Measurements from ENCODE around the gene APOL4. TPM values are rescaled to one million over a fixed set of nuclear protein-coding genes. Genes with fewer than 3 reads are reported as not detected.
"Not testable (repeated sequence)": the region's sequence is repeated elsewhere in the genome, so short reads cannot be mapped to it uniquely, and the experiment has no call there.

Gene APOL4
- total RNA-seq, 2 donors from 2014 or later, result 0.22 TPM; not detected in 1

DNA sequence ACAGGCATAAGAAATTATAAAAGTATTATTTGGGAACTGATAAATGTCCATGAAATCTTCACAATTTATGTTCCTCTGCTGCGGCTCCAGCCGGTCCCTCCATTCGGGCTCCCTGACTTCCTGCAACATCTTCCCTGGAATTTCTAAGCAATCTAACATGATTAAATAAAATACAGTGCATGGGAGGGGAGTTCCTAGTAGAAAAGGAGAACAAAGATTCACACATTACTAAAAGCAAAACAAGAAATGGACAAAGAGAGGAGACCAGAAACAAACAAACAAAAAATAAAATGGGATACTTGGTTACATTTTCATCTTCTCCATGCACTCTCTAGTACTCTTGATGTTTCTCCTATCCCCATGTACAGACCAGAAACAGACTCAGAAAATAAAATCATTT lies 8.6 kb upstream of the APOL4 start:
- H3K36me3 Mint-ChIP-seq (ENCODE audit: low read depth), result no peaks in the 10 kb centered on the region
- H3K27ac Mint-ChIP-seq, result no peak overlapping the region
- H3K4me1 Mint-ChIP-seq, result peaks cover 11% of the 10 kb centered on the region
- DNase-seq, result no peak
- no peaks in the 10 kb centered on the region for H3K9me3 ChIP-seq (ENCODE audit: control insufficient read depth, low read length, poor library complexity, severe bottlenecking)
- ATAC-seq, result no peak
- H3K27me3 Mint-ChIP-seq, result peaks cover 53% of the 10 kb centered on the region
- no peak overlapping the region for H3K4me3 Mint-ChIP-seq

DNA sequence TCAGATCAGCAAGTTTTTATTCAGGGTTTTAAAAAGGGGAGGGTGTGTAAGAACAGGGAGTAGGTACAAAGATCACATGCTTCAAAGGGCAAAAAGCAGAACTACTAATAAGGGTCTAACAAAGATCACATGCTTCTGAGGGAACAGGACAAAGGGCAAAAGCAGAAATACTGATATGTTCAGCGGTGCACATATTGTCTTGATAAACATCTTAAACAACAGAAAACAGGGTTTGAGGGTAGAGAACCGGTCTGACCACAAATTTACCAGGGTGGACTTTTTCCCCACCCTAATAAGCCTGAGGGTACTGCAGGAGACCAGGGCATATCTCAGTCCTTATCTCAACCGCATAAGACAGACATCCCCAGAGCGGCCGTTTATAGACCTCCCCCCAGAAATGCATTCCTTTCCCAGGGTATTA lies 7.9 kb upstream of the APOL4 start:
- H3K9me3 ChIP-seq (ENCODE audit: control insufficient read depth, low read length, poor library complexity, severe bottlenecking); H3K36me3 Mint-ChIP-seq (ENCODE audit: low read depth); H3K4me3 Mint-ChIP-seq; DNase-seq; ATAC-seq; H3K27ac Mint-ChIP-seq: not testable (repeated sequence)
- Mint-ChIP-seq H3K4me1 (peaks cover 14% of the 10 kb centered on the region), H3K27me3 (peaks cover 58% of the 10 kb centered on the region)

DNA sequence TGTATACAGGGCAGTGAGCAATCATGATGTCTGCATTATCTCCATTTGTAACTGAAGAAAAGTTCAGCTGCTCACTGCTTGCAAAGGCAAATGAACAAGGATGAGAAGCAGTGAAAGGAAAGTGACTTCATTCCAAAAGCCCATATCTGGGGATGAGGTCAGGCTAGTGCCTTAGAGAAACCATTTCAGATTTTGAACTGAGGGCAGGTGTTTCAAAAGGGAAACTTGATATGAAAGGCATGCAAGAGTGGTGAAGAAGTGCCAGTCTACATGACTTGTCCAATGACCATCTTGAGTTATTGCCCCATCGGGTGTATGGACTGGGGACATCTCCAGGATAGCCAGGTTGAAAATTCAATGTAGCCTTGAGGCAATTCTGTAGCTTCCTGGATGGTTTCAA lies 7.3 kb upstream of the APOL4 start:
- Mint-ChIP-seq H3K27me3 (peaks cover 57% of the 10 kb centered on the region), H3K4me1 (peaks cover 13% of the 10 kb centered on the region), H3K4me3 (no peak overlapping the region), H3K27ac (no peak overlapping the region), H3K36me3 (ENCODE audit: low read depth) (no peaks in the 10 kb centered on the region)
- no peak for ATAC-seq
- DNase-seq, result no peak
- no peaks in the 10 kb centered on the region for H3K9me3 ChIP-seq (ENCODE audit: control insufficient read depth, low read length, poor library complexity, severe bottlenecking)

DNA sequence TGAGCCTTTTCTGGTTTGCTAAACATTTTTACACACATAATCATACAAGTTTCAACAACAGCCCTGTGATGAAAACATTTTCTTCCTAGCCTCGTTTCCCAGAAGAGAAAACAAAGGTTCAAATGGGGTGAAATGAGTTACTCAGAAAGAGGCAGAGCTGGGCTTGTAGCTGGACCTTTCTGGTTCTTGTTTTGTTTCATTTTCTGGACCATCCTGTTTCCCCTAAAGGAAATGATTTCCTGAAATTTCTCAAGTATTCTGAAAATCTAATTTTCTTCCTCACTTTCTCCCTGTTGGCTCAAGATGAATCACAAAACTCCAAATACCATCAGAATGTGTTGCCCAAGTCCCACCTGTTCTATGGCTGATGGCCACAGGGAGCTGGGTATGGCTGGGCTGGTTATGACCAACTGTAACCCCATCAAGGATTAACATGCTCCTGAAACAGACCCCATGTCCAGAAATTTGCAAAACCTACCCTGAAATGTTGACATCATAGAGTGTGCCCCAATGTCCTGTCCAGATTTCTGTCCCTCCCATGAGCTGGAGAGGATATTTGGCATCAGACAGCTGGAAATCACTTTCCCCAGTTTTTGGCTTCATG lies 6.7 kb upstream of the APOL4 start:
- H3K27ac Mint-ChIP-seq, result no peak overlapping the region
- DNase-seq (no peak), ATAC-seq (no peak)
- no peaks in the 10 kb centered on the region for H3K36me3 Mint-ChIP-seq (ENCODE audit: low read depth)
- H3K9me3 ChIP-seq (ENCODE audit: control insufficient read depth, low read length, poor library complexity, severe bottlenecking), result no peaks in the 10 kb centered on the region
- no peak overlapping the region for H3K4me3 Mint-ChIP-seq
- peaks cover 12% of the 10 kb centered on the region for H3K4me1 Mint-ChIP-seq
- H3K27me3 Mint-ChIP-seq, result peaks cover 52% of the 10 kb centered on the region

DNA sequence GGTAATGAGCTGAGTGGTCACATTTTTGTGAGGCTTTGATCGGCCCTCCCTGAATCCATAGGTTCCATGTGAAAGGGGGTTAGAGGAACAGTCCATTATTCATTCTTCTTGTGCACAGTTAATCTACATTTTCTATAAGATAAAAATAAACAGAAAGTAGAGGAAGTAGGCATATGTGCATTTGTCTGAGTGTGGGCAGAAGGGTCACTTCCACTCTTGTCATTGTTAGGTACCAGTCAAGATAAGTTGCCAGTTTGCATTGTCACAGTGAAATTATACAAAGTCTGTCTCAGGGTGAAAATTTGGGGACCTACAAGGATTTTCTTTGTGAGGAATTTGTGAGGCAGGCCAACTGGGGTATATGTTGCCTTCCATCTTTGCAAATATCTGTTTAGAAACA lies 4.6 kb upstream of the APOL4 start:
- Mint-ChIP-seq H3K36me3 (ENCODE audit: low read depth) (no peaks in the 10 kb centered on the region), H3K4me3 (no peak overlapping the region), H3K27me3 (peaks cover 40% of the 10 kb centered on the region), H3K27ac (peak overlapping the region; percentile 41), H3K4me1 (peaks cover 9% of the 10 kb centered on the region)
- no peaks in the 10 kb centered on the region for H3K9me3 ChIP-seq (ENCODE audit: control insufficient read depth, low read length, poor library complexity, severe bottlenecking)
- ATAC-seq (no peak), DNase-seq (no peak)

DNA sequence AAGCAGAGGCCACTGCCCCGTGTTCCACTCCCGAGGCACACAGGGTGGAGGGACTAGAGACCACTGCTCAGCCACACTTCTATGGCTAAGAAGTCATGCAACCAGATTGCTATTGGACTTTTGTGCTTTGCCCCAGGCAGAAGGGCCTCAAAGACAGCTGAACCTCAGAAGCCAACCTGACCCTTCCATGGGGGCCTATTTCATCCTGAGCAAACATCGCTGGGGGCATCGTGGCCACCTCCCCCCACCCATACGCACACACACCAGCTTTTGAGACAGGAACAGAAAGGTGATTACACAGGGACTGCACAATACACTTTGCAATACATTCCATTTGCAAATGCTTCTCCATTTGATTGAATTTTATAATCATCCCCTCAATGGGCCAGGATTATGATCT lies 4.0 kb upstream of the APOL4 start:
- not testable (repeated sequence) for H3K36me3 Mint-ChIP-seq (ENCODE audit: low read depth); ATAC-seq; H3K4me3 Mint-ChIP-seq; H3K4me1 Mint-ChIP-seq; H3K9me3 ChIP-seq (ENCODE audit: control insufficient read depth, low read length, poor library complexity, severe bottlenecking); DNase-seq
- peak overlapping the region; percentile 41 for H3K27ac Mint-ChIP-seq
- H3K27me3 Mint-ChIP-seq, result peaks cover 39% of the 10 kb centered on the region

DNA sequence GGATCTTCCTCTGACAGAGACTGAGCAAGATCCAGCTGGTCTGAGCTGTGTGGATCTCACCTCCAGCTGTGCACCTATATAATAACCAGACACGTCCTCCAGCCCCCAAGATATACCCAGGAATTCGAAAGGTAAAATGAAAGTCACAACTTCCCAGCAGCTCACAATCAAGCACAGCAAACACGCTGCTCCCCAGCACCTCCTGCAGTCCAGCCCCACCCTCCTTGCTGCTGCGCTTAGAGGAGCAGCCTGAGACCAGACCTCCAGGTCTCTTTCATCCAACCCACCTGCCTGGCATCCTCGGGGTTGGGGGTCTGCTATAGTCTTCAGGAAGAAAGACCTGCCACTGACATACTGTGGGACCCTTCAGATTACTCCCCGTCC lies 3.0 kb upstream of the APOL4 start:
- H3K27me3 Mint-ChIP-seq, result peaks cover 38% of the 10 kb centered on the region
- ATAC-seq, result no peak
- DNase-seq, result no peak
- peaks cover 7% of the 10 kb centered on the region for H3K4me1 Mint-ChIP-seq
- no peaks in the 10 kb centered on the region for H3K9me3 ChIP-seq (ENCODE audit: control insufficient read depth, low read length, poor library complexity, severe bottlenecking)
- H3K36me3 Mint-ChIP-seq (ENCODE audit: low read depth), result no peaks in the 10 kb centered on the region
- H3K4me3 Mint-ChIP-seq, result no peak overlapping the region
- H3K27ac Mint-ChIP-seq, result peak overlapping the region; percentile 29

DNA sequence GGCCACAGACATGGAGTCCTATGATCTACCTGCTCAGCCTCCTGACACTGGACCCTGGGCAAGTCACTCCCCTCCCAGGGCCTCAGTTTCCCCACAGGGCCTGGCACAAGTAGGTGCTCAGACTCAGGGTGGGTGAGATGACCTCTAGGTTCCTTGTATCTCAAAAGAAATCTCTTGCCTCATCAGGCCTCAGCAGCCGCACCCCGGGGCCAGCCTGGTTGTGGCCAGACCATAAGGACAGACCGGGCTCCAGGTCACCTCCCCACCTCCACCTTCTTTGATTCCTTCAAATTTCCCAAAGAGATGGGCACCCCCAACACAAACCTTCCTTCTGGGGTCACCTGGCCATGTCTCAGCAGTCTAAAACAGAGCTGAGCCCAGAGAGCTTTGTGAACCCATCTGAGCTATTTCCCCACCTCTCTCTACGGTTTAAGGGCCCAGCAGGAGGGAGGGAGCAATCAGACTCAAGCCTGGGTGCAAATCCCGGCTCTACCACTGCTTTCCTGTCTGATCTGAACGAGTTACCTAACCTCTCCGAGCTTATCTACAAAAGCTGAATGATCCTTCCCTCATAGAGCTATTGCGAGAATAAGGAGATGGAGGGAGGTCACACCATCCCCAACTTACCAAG lies 2.5 kb upstream of the APOL4 start:
- Mint-ChIP-seq H3K27ac (peak overlapping the region; percentile 29), H3K27me3 (peaks cover 38% of the 10 kb centered on the region), H3K4me3 (no peak overlapping the region), H3K4me1 (peaks cover 7% of the 10 kb centered on the region), H3K36me3 (ENCODE audit: low read depth) (no peaks in the 10 kb centered on the region)
- no peak for ATAC-seq
- no peaks in the 10 kb centered on the region for H3K9me3 ChIP-seq (ENCODE audit: control insufficient read depth, low read length, poor library complexity, severe bottlenecking)
- DNase-seq, result no peak

DNA sequence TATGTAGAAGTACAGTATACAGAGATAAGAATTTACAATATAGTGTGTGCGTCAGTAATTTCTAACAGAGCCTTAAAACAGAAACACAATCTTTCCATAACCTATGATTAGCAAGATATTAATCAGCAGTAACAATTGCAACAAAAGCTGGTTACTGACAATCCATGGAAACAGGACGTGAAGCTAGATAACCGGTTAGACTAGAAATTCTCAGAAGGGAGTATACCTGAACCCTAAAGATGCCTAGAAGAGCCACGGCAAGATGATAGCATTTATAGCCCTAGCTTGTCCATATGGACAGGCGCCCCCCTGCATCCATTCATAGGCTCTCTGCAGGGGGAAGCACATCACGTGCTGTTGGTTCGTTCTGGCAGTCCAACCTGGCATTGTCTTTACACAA lies 1.8 kb upstream of the APOL4 start:
- H3K9me3 ChIP-seq (ENCODE audit: control insufficient read depth, low read length, poor library complexity, severe bottlenecking); H3K4me3 Mint-ChIP-seq; H3K27ac Mint-ChIP-seq; DNase-seq; ATAC-seq; H3K4me1 Mint-ChIP-seq; H3K36me3 Mint-ChIP-seq (ENCODE audit: low read depth): not testable (repeated sequence)
- H3K27me3 Mint-ChIP-seq, result peaks cover 38% of the 10 kb centered on the region

GRCh38 chr22:36202906-36203305 lies 1.3 kb upstream of the APOL4 start:
- H3K9me3 ChIP-seq (ENCODE audit: control insufficient read depth, low read length, poor library complexity, severe bottlenecking); H3K4me3 Mint-ChIP-seq; ATAC-seq; H3K27ac Mint-ChIP-seq; H3K36me3 Mint-ChIP-seq (ENCODE audit: low read depth); DNase-seq: not testable (repeated sequence)
- Mint-ChIP-seq H3K4me1 (peaks cover 14% of the 10 kb centered on the region), H3K27me3 (peaks cover 41% of the 10 kb centered on the region)

- ATAC-seq; DNase-seq; H3K27ac Mint-ChIP-seq; H3K36me3 Mint-ChIP-seq (ENCODE audit: low read depth); H3K4me3 Mint-ChIP-seq; H3K9me3 ChIP-seq (ENCODE audit: control insufficient read depth, low read length, poor library complexity, severe bottlenecking): not testable (repeated sequence)
- H3K4me1 Mint-ChIP-seq, result peaks cover 19% of the 10 kb centered on the region
- peaks cover 37% of the 10 kb centered on the region for H3K27me3 Mint-ChIP-seq
These were observed 584 bp downstream of the APOL4 start for GRCh38 chr22:36201025-36201424.

DNA sequence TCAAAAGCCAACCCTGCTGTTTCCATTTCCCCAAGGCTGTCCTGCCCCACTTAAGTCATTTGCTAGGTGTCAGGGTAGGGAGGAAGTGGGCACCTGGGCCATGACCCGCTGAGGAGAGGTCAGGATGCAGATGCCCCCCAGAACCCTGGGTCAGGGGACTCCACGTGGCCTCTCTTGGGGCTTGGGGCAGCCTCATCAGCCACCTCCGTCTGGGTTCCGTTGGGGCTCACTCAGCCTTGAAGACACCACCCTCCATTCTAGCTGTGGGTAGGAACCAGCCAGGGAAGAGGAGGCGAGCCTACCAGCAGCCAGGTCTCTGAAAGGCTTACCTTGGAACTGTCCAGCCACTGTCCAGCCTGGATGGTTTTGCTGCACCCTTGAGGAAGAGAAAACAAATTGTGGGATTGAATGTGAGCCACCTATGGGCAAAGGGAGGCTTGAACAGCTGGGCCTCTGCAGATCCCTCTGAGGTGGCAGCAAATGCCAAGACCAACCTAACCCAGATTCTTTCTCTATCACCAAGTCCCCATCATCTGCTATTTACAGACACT lies 2.5 kb downstream of the APOL4 start:
- Mint-ChIP-seq H3K27me3 (peaks cover 33% of the 10 kb centered on the region), H3K4me1 (peaks cover 18% of the 10 kb centered on the region), H3K36me3 (ENCODE audit: low read depth) (no peaks in the 10 kb centered on the region), H3K27ac (no peak overlapping the region), H3K4me3 (no peak overlapping the region)
- H3K9me3 ChIP-seq (ENCODE audit: control insufficient read depth, low read length, poor library complexity, severe bottlenecking), result no peaks in the 10 kb centered on the region
- no peak for ATAC-seq
- DNase-seq, result no peak

GRCh38 chr22:36198536-36198935 lies 3.1 kb downstream of the APOL4 start:
- no peak for DNase-seq
- no peaks in the 10 kb centered on the region for H3K9me3 ChIP-seq (ENCODE audit: control insufficient read depth, low read length, poor library complexity, severe bottlenecking)
- H3K36me3 Mint-ChIP-seq (ENCODE audit: low read depth), result no peaks in the 10 kb centered on the region
- H3K4me1 Mint-ChIP-seq, result peaks cover 18% of the 10 kb centered on the region
- peaks cover 35% of the 10 kb centered on the region for H3K27me3 Mint-ChIP-seq
- H3K4me3 Mint-ChIP-seq, result no peak overlapping the region
- ATAC-seq, result no peak
- peak overlapping the region; percentile 39 for H3K27ac Mint-ChIP-seq

Data from T-helper 17 cell (primary cell).